NCI-H524 treated with DMSO at 0.1 percent for 48 hours (cell line): ENCODE data around the gene DBR1.

Experiments
- DNase-seq: peaks from one replicate; lab custom pipeline; 2025; lab: John Stamatoyannopoulos, UW

DBR1 gene

DNA sequence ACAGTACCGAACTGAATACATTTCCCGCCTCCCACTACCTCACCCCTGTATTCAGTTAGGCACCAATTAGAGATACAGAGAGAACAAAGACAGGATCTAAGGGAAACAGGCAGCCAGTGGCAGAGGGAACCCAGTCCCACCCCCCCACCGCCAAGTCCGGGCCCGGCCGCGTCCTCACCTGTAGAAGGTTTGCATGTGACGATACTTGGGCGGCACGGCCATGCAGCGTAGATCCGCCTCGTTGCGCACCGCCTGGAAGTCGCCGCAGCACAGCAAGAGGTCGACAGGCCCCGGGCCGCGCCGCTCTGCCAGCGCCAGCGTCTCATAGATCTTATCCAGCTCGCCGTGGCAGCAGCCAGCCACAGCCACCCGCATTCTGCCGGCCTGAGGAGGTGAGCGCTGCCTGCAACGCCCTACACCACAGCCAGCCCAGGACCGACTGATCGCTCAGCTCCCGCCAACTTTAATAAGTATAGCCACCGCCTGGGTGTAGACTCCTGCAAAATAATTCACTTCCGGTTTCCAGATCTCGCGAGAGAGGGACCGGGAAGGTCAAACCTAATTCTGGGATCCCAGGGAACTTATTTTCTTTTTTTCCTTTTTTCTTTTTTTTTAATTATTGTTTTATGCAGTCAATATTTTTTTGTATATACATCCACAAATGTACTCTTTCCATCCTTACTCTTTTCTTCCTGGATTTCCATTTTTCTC, at the start of gene DBR1:
Gene DBR1, minus strand, starts transcription at position 501 of the 711 bp plus-strand sequence. Its CDS starts 126 bp downstream, at position 375.
- DNase-seq, result peak; percentile 73

GRCh38 chr3:138222942-138223287, 48.2 kb upstream of the DBR1 start:
- no peak for DNase-seq

DNA sequence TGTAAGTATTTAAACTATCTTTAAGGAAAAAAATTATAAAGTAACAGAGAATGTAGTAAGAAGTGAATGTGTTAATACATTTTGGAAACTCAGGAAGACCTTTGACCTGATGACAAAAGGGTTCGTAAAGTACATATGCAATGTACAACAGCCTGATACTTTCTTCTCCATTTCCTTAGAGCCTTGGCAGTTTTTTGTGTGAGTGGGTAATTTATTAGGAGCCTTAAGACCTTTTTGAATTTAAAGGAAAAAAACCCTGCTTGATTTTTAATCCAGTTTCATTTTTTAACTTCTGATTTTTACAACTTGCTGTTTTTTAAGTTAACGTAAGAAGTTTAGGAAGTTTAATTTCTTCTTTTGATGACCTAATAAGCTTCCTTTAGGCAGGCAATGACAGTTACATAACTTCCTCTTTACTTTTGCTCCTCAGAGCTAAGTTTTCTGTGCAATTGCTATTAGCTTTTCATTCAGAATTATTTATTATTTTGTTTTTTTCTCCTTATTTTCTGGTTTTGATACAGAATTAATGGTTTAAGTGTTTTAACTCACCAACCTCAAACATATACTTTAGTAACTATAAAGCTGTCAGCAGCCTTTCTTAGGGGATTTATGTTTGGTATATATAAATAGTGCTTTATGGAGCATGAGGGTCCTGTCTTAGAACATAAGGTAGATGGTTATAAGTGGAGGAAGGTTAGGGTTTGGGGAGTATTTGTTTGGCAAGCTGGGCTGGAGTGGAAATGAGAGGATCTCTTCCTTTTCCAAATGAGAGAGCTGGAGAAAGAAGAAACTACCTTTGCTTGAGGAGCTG, 47.6 kb upstream of the DBR1 start:
- no peak for DNase-seq

GRCh38 chr3:138220788-138221187, 46.1 kb upstream of the DBR1 start:
- no peak for DNase-seq

DNA sequence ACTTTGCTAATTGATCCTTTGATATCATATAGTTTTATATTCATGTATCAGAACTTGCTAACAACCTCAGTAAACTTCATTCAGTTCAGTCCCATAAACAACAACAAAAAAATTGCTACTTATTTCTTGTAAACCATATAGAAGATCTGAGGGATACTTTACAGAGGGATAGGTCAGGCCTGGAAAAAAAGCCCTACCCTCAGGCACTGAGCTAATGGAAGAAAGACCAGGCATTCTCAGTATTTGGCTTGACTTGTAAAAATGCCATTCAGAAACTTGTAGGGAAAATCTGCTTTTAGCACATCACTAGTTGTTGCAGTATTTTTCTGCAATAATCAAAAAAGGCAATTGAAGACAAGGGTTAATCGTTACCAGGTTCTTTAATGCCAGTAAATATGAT, 45.5 kb upstream of the DBR1 start:
- no peak for DNase-seq

GRCh38 chr3:138219255-138219654, 44.5 kb upstream of the DBR1 start:
- no peak for DNase-seq

- DNase-seq, result no peak
Measured at GRCh38 chr3:138213398-138214085, 38.8 kb upstream of the DBR1 start.

- DNase-seq, result no peak
Measured at GRCh38 chr3:138210528-138210927, 35.8 kb upstream of the DBR1 start.

- peak; percentile 14 for DNase-seq
Measured at GRCh38 chr3:138206196-138206595, 31.5 kb upstream of the DBR1 start.

DNA sequence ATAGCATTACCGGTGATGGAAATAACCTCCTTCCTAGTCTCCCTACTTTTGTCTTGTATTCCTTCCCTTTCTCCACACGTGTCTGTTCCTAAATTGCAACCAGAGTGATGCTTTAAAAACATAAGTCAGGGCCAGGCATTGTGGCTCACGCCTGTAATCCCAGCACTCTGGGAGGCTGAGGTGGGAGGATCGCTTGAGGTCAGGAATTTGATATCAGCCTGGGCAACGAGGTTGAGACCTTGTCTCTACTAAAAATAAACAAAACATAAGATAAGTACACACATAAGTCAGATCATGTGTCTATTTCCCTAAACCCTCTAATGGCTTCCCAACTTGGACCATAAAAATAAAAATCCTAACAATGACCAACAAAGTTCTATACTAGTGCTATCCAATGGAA, 30.8 kb upstream of the DBR1 start:
- DNase-seq, result no peak

- no peak for DNase-seq
Measured at GRCh38 chr3:138203938-138204337, 29.2 kb upstream of the DBR1 start.

GRCh38 chr3:138202945-138203701, 28.4 kb upstream of the DBR1 start:
- no peak for DNase-seq

DNA sequence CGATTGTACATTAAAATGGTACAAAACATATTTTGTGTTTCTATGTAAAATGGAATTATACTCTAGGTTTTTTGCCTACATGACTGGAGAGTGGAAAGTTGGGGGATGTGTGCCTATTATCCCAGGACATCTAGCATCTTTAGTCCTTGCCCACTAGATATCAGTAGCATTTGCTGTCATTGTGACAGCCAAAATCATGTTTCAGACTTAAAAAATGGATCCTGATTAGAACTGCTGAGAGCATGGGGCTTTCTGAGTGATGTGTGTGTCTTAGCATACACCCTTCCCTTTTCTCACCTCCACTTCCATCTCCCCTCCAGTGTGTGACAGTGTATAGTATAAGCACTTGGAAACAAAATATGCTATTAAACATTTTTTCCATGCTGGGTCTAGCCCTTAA, 25.7 kb upstream of the DBR1 start:
- DNase-seq, result no peak

DNA sequence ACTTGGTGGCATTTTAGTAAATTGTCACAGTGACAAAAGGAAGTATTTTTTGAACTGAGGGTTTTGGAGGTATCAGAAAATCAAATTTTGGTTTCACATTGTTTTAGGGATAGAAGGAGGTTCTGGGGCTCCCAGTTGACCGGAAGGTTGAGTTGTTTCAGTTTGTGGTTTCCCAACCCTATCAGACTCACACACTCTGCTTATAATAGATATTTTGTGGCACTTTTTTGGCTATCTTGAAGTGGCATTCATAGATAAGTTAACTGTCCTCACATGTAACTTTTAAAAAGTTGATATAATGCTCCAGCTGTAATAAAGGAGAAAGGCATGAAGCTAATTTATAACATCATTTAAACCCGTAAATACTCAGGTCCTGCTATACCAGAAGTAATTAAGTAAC, 25.1 kb upstream of the DBR1 start:
- DNase-seq, result no peak

DNA sequence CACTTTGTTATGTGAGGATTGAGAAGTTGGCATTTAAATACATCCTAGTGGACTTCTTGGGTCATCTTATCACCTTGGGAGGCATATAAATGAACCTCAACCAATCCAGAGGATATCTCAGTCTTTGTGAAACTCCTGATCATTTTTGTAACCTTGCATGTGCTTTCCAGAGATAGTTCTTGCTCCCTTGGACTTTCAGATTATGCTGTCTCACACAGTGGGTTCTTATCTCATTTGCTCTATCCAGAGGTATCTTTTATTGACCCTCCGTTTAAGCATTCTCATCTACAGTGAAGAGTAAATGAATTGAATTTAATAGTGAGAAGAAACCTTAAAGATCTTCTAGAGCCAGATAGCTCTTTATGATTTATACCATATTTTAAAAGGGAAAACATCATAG, 22.8 kb upstream of the DBR1 start:
- DNase-seq, result no peak

GRCh38 chr3:138197058-138197457, 22.3 kb upstream of the DBR1 start:
- DNase-seq, result no peak

DNA sequence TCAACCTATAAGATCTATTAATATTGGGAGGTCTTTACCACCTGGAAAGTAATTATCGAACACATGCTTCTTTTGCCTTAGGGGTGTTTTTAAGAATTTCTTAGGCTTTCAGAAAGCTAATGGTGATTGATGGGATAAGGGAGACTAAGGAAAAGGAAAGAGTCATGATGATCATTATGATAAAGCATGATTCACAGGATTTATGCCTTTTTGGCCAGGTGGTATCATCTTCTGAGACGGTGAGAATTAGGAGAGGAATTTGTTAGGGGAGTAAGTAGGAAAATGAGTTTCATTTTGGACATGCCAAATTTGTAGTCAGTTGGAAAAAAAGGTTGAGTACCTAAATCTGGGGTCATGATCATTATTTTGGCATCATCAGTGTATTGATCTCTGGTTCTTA, 21.3 kb upstream of the DBR1 start:
- DNase-seq, result no peak

DNA sequence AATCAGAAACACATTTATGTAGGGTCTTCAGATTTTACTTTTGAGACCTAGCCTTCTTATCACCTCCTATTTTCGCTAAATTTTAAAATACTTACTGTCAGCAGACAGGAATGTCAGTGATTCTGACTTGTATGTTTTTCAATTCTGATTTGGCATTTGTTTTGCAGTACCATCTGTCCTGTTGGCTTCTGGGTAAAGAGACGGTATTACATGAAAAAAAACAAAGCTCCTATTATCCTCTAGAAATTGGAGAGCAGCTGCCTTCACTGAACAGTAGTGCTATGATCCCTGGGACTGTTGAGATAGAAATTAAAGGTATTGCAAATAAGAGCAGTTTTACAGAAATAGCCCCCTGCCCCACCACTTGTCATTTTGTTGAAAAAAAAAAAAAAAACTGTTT, 20.8 kb upstream of the DBR1 start:
- DNase-seq, result peak; percentile 74

- no peak for DNase-seq
Measured at GRCh38 chr3:138188013-138188730, 13.5 kb upstream of the DBR1 start.

GRCh38 chr3:138187296-138188012, 12.7 kb upstream of the DBR1 start, which contains the start of gene ARMC8:
ARMC8 (plus strand) TSS chr3:138187301; CDS start chr3:138187555, 254 bp downstream.
- DNase-seq, result no peak

GRCh38 chr3:138186803-138187295, 12.1 kb upstream of the DBR1 start:
- peak; percentile 57 for DNase-seq
